Measurements from ENCODE around the gene LST1. TPM values are rescaled to one million over a fixed set of nuclear protein-coding genes. Genes with fewer than 3 reads are reported as not detected.

Gene LST1
- total and polyA plus RNA-seq, 2 donors: 32.4 to 134 TPM

GRCh38 chr6:31572041-31572911 is 13.8 kb upstream of the LST1 start, which contains the start of gene LTA:
LTA (plus strand) TSS chr6:31572289; CDS start chr6:31572743, 454 bp downstream.
- Histone ChIP-seq H3K4me1 (ENCODE audit: control insufficient read depth in 2 of 2, insufficient read depth in 2 of 2, low read length in 2 of 2) (peaks cover 19 to 90% of the 10 kb centered on the region in 2 donors), H3K4me3 (ENCODE audit: low read length in 2 of 2) (peak within 1 kb of the TSS; percentile 12 to 46), H3K27me3 (ENCODE audit: control insufficient read depth in 2 of 2, insufficient read depth in 1 of 2, low read length in 1 of 2) (no peaks in the 10 kb centered on the region), H3K9me3 (ENCODE audit: control insufficient read depth in 2 of 2, insufficient read depth in 1 of 2, low read length in 1 of 2) (peaks cover 0 to 3% of the 10 kb centered on the region in 2 donors), H3K27ac (ENCODE audit: low read depth in 1 of 2, low read length in 1 of 2) (peak within 1 kb of the TSS; percentile 61 to 91), H3K36me3 (ENCODE audit: control insufficient read depth in 2 of 2, insufficient read depth in 2 of 2, low read length in 1 of 2) (peaks cover 0 to 4% of the 10 kb centered on the region in 2 donors)
- DNase-seq (ENCODE audit: low read depth in 6 of 9, low spot score in 9 of 9): peak in 3 of 9 donors; percentile 51 to 84 (median 67)
- 56% methylated on average over 27 of the region's 27 CpGs for WGBS

- Histone ChIP-seq H3K36me3 (ENCODE audit: control insufficient read depth in 2 of 2, insufficient read depth in 2 of 2, low read length in 1 of 2) (peaks cover 0 to 9% of the 10 kb centered on the region in 2 donors), H3K9me3 (ENCODE audit: control insufficient read depth in 2 of 2, insufficient read depth in 1 of 2, low read length in 1 of 2) (peaks cover 0 to 3% of the 10 kb centered on the region in 2 donors), H3K27me3 (ENCODE audit: control insufficient read depth in 2 of 2, insufficient read depth in 1 of 2, low read length in 1 of 2) (no peaks in the 10 kb centered on the region), H3K27ac (ENCODE audit: low read depth in 1 of 2, low read length in 1 of 2) (no peak overlapping the region), H3K4me3 (ENCODE audit: low read length in 2 of 2) (no peak overlapping the region), H3K4me1 (ENCODE audit: control insufficient read depth in 2 of 2, insufficient read depth in 2 of 2, low read length in 2 of 2) (peaks cover 17 to 90% of the 10 kb centered on the region in 2 donors)
- no peak for DNase-seq (ENCODE audit: low read depth in 6 of 9, low spot score in 9 of 9)
- WGBS: 98% methylated on average over 9 of the region's 9 CpGs
These were observed 12.6 kb upstream of the LST1 start for GRCh38 chr6:31573239-31574105.

GRCh38 chr6:31574106-31575061 is 11.7 kb upstream of the LST1 start:
- H3K27ac ChIP-seq (ENCODE audit: low read depth in 1 of 2, low read length in 1 of 2): no peak overlapping the region
- no peak for DNase-seq (ENCODE audit: low read depth in 6 of 9, low spot score in 9 of 9)
- 94% methylated on average over 14 of the region's 14 CpGs for WGBS
- H3K9me3 ChIP-seq (ENCODE audit: control insufficient read depth in 2 of 2, insufficient read depth in 1 of 2, low read length in 1 of 2): peaks cover 0 to 3% of the 10 kb centered on the region in 2 donors
- no peak overlapping the region for H3K4me3 ChIP-seq (ENCODE audit: low read length in 2 of 2)
- H3K4me1 ChIP-seq (ENCODE audit: control insufficient read depth in 2 of 2, insufficient read depth in 2 of 2, low read length in 2 of 2): peaks cover 15 to 90% of the 10 kb centered on the region in 2 donors
- H3K27me3 ChIP-seq (ENCODE audit: control insufficient read depth in 2 of 2, insufficient read depth in 1 of 2, low read length in 1 of 2): no peaks in the 10 kb centered on the region
- H3K36me3 ChIP-seq (ENCODE audit: control insufficient read depth in 2 of 2, insufficient read depth in 2 of 2, low read length in 1 of 2): peaks cover 0 to 13% of the 10 kb centered on the region in 2 donors

- WGBS: 49% methylated on average over 19 of the region's 19 CpGs
- Histone ChIP-seq H3K9me3 (ENCODE audit: control insufficient read depth in 2 of 2, insufficient read depth in 1 of 2, low read length in 1 of 2) (peaks cover 0 to 3% of the 10 kb centered on the region in 2 donors), H3K36me3 (ENCODE audit: control insufficient read depth in 2 of 2, insufficient read depth in 2 of 2, low read length in 1 of 2) (peaks cover 0 to 22% of the 10 kb centered on the region in 2 donors), H3K27me3 (ENCODE audit: control insufficient read depth in 2 of 2, insufficient read depth in 1 of 2, low read length in 1 of 2) (no peaks in the 10 kb centered on the region), H3K27ac (ENCODE audit: low read depth in 1 of 2, low read length in 1 of 2) (peak within 1 kb of the TSS; percentile 1 to 38), H3K4me1 (ENCODE audit: control insufficient read depth in 2 of 2, insufficient read depth in 2 of 2, low read length in 2 of 2) (peaks cover 22 to 98% of the 10 kb centered on the region in 2 donors), H3K4me3 (ENCODE audit: low read length in 2 of 2) (peak within 1 kb of the TSS; percentile 6 to 47)
- DNase-seq (ENCODE audit: low read depth in 6 of 9, low spot score in 9 of 9): peak in 2 of 9 donors; percentile 34 to 60
These were observed 10.7 kb upstream of the LST1 start, which contains the start of gene TNF for GRCh38 chr6:31575335-31575901. TNF (plus strand) TSS chr6:31575565; CDS start chr6:31575742, 177 bp downstream.

GRCh38 chr6:31575952-31576685 is 10.0 kb upstream of the LST1 start:
- Histone ChIP-seq H3K9me3 (ENCODE audit: control insufficient read depth in 2 of 2, insufficient read depth in 1 of 2, low read length in 1 of 2) (peaks cover 0 to 3% of the 10 kb centered on the region in 2 donors), H3K27me3 (ENCODE audit: control insufficient read depth in 2 of 2, insufficient read depth in 1 of 2, low read length in 1 of 2) (no peaks in the 10 kb centered on the region), H3K4me3 (ENCODE audit: low read length in 2 of 2) (peak overlapping the region in 1 of 2 donors; percentile 47), H3K4me1 (ENCODE audit: control insufficient read depth in 2 of 2, insufficient read depth in 2 of 2, low read length in 2 of 2) (peaks cover 22 to 96% of the 10 kb centered on the region in 2 donors), H3K27ac (ENCODE audit: low read depth in 1 of 2, low read length in 1 of 2) (peak overlapping the region in 1 of 2 donors; percentile 1), H3K36me3 (ENCODE audit: control insufficient read depth in 2 of 2, insufficient read depth in 2 of 2, low read length in 1 of 2) (peaks cover 0 to 24% of the 10 kb centered on the region in 2 donors)
- WGBS: 80% methylated on average over 8 of the region's 8 CpGs
- DNase-seq (ENCODE audit: low read depth in 6 of 9, low spot score in 9 of 9): no peak

- Histone ChIP-seq H3K4me3 (ENCODE audit: low read length in 2 of 2) (peak overlapping the region in 1 of 2 donors; percentile 47), H3K27ac (ENCODE audit: low read depth in 1 of 2, low read length in 1 of 2) (no peak overlapping the region), H3K4me1 (ENCODE audit: control insufficient read depth in 2 of 2, insufficient read depth in 2 of 2, low read length in 2 of 2) (peaks cover 18 to 90% of the 10 kb centered on the region in 2 donors), H3K27me3 (ENCODE audit: control insufficient read depth in 2 of 2, insufficient read depth in 1 of 2, low read length in 1 of 2) (no peaks in the 10 kb centered on the region), H3K36me3 (ENCODE audit: control insufficient read depth in 2 of 2, insufficient read depth in 2 of 2, low read length in 1 of 2) (peaks cover 0 to 24% of the 10 kb centered on the region in 2 donors), H3K9me3 (ENCODE audit: control insufficient read depth in 2 of 2, insufficient read depth in 1 of 2, low read length in 1 of 2) (peaks cover 0 to 7% of the 10 kb centered on the region in 2 donors)
- no peak for DNase-seq (ENCODE audit: low read depth in 6 of 9, low spot score in 9 of 9)
- 87% methylated on average over 19 of the region's 19 CpGs for WGBS
These were observed 9.0 kb upstream of the LST1 start for GRCh38 chr6:31576897-31577578.

- DNase-seq (ENCODE audit: low read depth in 6 of 9, low spot score in 9 of 9): no peak
- H3K4me3 ChIP-seq (ENCODE audit: low read length in 2 of 2): no peak overlapping the region
- peaks cover 0 to 24% of the 10 kb centered on the region in 2 donors for H3K36me3 ChIP-seq (ENCODE audit: control insufficient read depth in 2 of 2, insufficient read depth in 2 of 2, low read length in 1 of 2)
- no peaks in the 10 kb centered on the region for H3K27me3 ChIP-seq (ENCODE audit: control insufficient read depth in 2 of 2, insufficient read depth in 1 of 2, low read length in 1 of 2)
- peaks cover 0 to 10% of the 10 kb centered on the region in 2 donors for H3K9me3 ChIP-seq (ENCODE audit: control insufficient read depth in 2 of 2, insufficient read depth in 1 of 2, low read length in 1 of 2)
- 97% methylated on average over 3 of the region's 3 CpGs for WGBS
- H3K27ac ChIP-seq (ENCODE audit: low read depth in 1 of 2, low read length in 1 of 2): no peak overlapping the region
- peaks cover 18 to 90% of the 10 kb centered on the region in 2 donors for H3K4me1 ChIP-seq (ENCODE audit: control insufficient read depth in 2 of 2, insufficient read depth in 2 of 2, low read length in 2 of 2)
These were observed 8.5 kb upstream of the LST1 start for GRCh38 chr6:31577579-31577966.
